Measurements from ENCODE around the gene TNK2.
"Not testable (repeated sequence)": the region's sequence is repeated elsewhere in the genome, so short reads cannot be mapped to it uniquely, and the experiment has no call there.

TNK2 gene

DNA sequence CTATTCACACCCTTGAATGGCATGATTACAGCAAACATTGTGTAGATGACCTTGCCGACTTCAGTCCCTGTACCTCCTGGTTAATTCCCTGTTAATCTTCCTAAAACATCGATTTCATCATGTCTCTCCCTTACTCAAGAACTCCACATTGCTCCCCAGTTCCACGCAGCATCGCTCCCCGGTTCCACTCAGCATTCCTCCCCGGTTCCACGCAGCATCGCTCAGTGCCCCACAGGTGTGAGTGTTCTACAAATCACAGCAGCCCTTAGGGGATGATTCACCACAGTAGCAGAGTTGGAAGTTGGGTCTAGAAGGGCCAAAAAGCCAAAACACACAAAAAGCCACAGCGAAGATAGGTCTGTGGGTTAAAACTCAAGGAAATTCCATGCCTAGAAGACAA is 8.6 kb upstream of the TNK2 start:
- DNase-seq (ENCODE audit: low read depth in 2 of 2) = no peak

DNA sequence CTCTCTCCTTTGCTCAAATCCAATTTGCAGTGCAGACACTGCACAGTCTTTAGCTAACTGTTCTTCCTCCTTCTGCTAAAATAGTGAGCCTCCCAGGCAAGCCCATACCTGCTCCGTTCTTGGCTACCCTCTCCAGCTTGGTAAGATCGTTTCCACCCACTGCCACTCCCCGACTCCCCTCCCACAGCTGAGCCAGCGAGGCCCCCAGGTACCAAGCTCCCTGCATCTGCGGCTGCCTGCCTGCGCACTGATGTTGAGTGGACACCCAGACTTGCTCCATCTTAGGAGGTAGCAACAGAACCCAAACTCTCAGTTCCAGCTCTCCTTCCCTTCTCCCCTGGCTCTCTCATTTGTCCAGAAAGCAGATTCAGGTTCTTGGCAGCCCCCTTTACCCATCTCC is 7.9 kb upstream of the TNK2 start:
- DNase-seq (ENCODE audit: low read depth in 2 of 2) = no peak

GRCh38 chr3:195914648-195915473 is 6.5 kb upstream of the TNK2 start:
- peak; percentile 88 to 90 for DNase-seq (ENCODE audit: low read depth in 2 of 2)

GRCh38 chr3:195914146-195914545 is 5.8 kb upstream of the TNK2 start:
- not testable (repeated sequence) for DNase-seq (ENCODE audit: low read depth in 2 of 2)

GRCh38 chr3:195913382-195913781 is 5.0 kb upstream of the TNK2 start:
- no peak for DNase-seq (ENCODE audit: low read depth in 2 of 2)

DNA sequence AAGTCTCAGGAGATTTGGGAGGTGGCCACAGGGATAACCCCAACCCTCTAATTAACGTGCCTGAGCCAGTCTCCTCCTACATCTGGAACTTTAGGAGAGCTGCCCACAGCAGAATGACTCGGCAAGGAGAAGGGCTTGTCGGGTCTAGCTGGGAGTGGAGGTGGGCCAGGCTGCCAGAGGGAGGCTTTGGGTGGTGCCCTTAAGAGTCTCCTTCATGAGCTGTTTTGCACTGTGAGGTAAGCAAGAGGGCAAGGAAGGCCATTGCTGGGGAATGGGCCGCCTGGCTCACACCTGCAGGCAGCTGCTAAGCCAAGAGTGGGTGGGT is 3.6 kb upstream of the TNK2 start:
- DNase-seq (ENCODE audit: low read depth in 2 of 2) = no peak

- no peak for DNase-seq (ENCODE audit: low read depth in 2 of 2)
Measured at GRCh38 chr3:195911041-195911945, 2.9 kb upstream of the TNK2 start.

DNA sequence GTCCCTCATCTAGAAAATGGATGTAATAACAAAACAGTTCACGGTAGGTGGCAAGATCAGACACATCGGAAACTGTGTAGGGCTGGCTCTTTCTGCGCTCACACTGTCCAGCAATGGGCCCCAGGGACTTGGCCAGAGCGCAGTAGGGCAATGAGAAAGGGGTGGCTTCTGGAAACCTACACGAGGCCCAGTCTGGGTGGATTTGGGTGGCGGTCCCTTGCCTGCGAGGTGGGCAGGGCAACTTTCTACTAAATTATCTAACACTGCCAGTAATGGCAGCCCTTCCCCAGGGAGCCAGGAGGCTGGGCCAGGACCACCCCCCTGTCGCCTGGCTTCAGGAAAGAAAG is 2.1 kb upstream of the TNK2 start:
- no peak for DNase-seq (ENCODE audit: low read depth in 2 of 2)

DNA sequence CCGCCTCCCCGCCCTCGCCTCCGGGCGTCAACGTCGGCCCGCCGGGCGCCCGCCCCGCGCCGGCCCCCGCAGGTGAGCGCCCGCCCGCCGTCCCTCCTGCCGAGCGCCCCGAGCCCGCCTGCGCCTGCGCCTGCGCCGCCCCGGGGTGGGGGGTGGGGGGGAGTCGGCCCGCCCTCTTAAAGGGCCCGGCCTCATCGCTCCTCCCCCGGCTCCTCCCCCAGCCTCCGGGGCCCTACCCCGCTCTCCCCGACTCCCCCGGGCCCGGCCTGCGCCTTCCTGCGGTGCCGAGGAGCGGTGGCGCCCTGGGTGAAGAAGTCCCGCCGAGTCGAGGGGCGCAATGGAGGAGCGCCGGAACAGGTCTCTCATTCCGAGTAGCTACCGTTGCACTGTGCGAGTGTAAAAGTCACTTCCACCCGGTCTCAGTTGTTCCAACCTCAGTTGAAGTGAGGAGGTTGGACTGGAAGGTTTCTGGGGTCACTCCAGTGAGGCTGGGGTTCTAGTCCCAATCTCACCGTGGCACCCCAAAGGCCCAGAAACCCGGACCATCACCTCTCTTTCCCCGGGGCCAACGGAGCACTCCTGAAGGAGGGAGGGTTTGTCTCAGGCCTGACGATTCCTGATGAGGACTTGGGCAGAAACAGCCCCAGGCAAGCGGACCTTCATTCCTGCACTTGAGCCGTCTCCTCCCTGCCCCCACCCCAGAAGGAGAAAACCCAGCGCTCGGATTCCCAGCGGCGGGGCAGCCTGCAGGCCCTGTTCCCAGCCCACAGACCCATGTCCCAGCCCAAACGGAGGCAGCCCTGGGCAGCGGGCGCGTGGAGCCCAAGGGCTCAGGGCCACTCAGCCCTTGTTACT is 1.5 kb upstream of the TNK2 start:
- DNase-seq (ENCODE audit: low read depth in 2 of 2) = peak; percentile 80 to 82

GRCh38 chr3:195908694-195909581 is 587 bp upstream of the TNK2 start:
- peak; percentile 13 to 15 for DNase-seq (ENCODE audit: low read depth in 2 of 2)

- DNase-seq (ENCODE audit: low read depth in 2 of 2) = no peak
Measured at GRCh38 chr3:195907684-195907933, 742 bp downstream of the TNK2 start.

DNA sequence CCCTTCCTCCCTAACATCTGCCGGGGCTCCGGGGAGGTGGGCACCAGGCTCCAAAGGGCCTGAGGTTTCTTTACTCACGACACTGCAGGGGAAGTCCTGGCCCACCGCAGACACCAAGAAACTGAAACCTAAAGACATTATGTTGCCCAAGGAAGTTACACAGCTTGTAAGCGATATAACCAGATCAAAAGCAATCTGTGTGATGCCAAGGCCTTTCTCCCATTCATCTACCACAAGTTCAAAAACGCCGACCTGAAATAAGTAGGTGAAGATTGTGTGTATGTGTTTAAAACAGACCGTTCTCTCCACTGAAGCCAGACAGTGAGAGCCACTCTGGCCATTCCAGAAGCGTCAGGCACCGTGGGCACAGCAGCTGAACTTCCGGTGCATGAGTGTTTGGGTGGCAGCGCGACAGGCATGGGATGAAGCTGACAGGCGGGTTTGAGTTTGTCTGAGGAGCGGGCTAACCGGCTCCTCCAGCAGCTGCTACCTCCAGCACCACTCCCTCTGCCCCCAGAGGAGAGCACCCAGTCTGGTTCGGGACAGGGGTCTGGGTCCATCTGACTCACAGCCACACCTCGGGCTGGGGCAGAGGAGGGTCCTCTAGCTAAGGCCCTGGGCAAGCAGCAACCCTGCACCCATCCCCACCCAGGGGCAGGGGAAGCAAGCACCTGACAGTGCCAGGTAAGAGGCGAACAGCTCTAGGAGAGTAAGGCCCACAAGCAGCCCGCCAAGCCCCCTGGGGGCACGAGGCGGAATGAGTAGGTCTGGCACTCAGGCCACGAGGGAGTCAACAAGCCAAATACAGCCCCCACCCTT is 1.3 kb downstream of the TNK2 start:
- peak; percentile 56 for DNase-seq (ENCODE audit: low read depth in 2 of 2)

DNA sequence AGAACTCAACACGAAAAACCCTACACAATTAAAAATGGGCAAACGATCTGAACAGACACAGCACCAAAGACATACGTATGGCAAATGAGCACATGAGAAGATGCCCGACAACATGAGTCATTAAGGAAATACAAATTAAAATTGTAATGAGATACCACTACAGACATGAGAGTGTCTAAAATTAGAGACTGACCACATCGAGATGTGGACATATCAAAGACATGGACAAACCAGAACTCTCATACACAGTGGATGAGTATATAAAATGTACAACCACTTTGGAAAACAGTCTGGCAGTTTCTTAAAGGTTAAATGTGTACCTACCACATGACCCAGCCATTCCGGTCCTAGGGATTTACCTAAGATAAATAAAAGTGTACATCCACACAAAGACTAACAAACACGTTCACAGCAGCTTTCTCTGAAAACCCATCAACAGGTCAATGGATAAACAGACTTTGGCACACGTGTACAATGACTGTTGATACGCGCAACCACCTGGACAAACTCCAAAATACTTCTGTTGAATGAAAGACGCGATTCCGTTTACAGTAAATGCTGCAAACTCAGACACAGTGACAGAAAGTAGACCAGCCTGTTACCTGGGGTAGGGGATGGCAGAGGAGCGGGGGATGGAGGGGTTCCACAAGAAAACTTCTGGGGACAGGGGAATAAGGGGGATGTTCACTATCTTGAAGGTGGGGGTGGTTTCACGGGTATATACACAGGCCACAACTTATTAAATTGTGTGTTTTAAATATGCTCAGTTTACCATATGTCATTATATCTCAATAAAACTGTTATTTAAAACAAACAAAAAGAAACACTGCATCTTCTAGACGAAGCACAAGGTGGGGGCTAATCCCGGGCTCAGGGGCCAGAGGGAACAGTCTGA is 2.1 kb downstream of the TNK2 start:
- no peak for DNase-seq (ENCODE audit: low read depth in 2 of 2)

DNA sequence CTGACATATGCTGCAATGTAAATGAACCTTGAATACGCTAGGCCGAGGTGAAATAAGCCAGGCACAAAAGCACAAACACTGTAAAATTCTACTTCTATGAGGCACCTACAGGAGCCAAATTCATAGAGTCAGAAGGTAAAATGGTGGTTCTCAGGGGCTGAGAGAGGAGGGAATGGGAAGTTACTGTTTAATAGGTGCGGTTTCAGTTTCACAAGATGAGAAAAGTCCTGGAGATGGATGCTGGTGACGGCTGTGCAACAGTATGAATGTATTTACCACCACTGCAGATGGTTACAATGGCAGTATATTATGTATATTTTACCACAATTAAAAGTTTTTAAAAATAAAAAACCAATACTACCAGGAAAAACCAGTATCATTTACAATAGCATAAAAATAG is 4.0 kb downstream of the TNK2 start:
- DNase-seq (ENCODE audit: low read depth in 2 of 2) = no peak

DNA sequence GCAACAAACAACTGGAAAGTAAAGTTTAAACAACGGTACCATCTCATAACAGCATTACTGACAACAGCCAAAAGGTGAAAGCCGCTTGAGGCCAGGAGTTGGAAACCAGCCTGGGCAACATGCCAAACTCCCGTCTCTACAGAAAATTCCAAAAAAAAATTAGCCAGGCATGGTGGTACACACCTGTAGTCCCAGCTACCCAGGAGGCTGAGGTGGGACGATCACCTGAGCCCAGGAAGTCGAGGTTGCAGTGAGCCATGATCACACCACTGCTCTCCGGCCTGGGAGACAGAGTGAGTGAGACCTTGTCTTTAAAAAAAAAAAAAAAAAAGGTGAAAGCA is 4.4 kb downstream of the TNK2 start:
- DNase-seq (ENCODE audit: low read depth in 2 of 2) = no peak

- DNase-seq (ENCODE audit: low read depth in 2 of 2) = not testable (repeated sequence)
Measured at GRCh38 chr3:195902634-195903033, 5.7 kb downstream of the TNK2 start.

DNA sequence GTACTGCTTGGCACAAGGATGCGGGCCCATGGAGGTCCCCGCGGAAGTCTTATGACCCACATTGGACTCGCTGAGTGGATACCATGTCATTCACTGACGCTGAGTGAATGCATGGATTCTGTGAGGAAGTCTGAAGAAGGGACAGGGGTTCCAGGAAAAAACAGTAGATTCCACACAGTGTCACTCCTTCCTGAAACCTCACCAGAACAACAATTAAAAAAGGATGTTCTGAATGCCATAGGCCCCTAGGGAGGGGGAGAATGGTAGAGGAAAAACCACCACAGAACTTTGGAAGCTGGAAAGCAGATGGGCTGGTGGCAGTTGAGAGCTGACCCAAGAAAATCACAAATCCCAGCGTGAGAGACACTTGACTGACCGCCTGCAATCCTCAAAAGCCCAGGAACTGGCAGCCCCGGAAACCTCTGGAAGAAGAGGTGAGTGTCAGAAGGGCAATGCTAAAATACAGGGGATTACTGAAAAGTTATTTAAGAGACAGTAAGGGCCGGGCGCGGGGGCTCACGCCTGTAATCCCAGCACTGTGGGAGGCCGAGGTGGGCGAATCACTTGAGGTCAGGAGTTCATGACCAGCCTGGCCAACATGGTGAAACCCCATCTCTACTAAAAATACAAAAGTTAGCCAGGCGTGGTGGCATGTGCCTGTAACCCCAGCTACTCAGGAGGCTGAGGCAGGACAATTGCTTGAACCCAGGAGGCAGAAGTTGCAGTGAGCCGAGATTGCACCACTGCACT is 6.3 kb downstream of the TNK2 start:
- not testable (repeated sequence) for DNase-seq (ENCODE audit: low read depth in 2 of 2)

DNA sequence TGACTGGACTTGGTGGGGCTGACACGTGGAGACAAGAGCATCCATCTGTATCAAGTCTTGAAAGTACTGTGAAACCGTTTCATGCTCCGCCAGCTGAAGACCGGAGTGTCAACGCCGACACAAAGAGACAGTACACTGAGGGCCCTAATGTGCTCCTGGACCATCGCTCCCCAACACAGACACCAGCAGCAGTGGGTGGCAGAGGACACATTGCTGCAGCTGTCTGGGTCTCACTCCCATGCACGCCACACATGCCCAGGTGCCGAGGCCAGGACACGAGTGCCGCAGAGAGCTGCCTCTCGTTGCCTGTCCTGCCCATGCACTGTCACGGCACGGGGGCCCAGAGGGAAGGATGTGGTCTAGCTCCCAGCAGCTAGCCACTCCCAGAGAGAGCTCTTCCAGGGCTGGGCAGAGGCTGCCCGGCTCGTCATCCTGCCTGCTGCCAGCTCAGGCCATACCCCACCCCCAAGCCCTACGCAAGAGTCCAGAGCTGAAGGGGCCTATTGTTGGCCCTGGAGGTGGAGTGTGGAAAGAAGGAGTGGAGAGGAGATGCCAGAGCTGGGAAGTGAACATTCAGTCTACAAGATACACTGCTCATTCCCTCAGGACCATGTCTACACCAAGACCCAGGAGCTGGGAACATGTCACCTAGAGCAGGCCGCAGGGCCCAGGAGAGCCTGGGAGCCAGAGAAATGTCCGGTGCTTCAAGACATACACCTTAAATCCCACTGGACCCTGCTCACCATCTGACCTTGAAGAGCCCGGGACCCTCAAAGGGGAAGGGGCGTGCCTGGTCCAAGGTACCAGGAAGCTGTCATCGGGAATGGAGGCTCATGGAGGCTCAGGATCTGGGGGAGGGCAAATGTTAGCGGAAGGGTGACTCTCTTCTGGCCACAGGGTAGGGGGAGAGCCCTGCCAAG is 7.7 kb downstream of the TNK2 start:
- DNase-seq (ENCODE audit: low read depth in 2 of 2) = peak in 1 of 2 donors; percentile 31

All from stimulated activated CD8-positive, alpha-beta memory T cell treated with anti-CD3 and anti-CD28 coated beads, Interleukin-15, amount 100 ng/mL, for 48 hours (primary cell).